Measurements from ENCODE around the gene ACSM4.
"Not testable (repeated sequence)": the region's sequence is repeated elsewhere in the genome, so short reads cannot be mapped to it uniquely, and the experiment has no call there.

ACSM4 gene

GRCh38 chr12:7327918-7328317, 24.0 kb downstream of the ACSM4 start:
- DNase-seq (ENCODE audit: extremely low read depth in 1 of 2, low read depth in 1 of 2) = no peak

- not testable (repeated sequence) for DNase-seq (ENCODE audit: extremely low read depth in 1 of 2, low read depth in 1 of 2)
These were observed 33.9 kb downstream of the ACSM4 start for GRCh38 chr12:7337790-7338189.

- DNase-seq (ENCODE audit: extremely low read depth in 1 of 2, low read depth in 1 of 2) = no peak
These were observed 35.8 kb downstream of the ACSM4 start for GRCh38 chr12:7339675-7340074.

- DNase-seq (ENCODE audit: extremely low read depth in 1 of 2, low read depth in 1 of 2) = no peak
These were observed 41.1 kb downstream of the ACSM4 start for GRCh38 chr12:7344833-7345606.

GRCh38 chr12:7346551-7347225, 42.8 kb downstream of the ACSM4 start:
- no peak for DNase-seq (ENCODE audit: extremely low read depth in 1 of 2, low read depth in 1 of 2)

GRCh38 chr12:7349418-7349817, 45.5 kb downstream of the ACSM4 start:
- DNase-seq (ENCODE audit: extremely low read depth in 1 of 2, low read depth in 1 of 2) = no peak

- no peak for DNase-seq (ENCODE audit: extremely low read depth in 1 of 2, low read depth in 1 of 2)
These were observed 47.3 kb downstream of the ACSM4 start for GRCh38 chr12:7351177-7351576.

GRCh38 chr12:7352661-7353060, 48.8 kb downstream of the ACSM4 start:
- DNase-seq (ENCODE audit: extremely low read depth in 1 of 2, low read depth in 1 of 2) = no peak

GRCh38 chr12:7354529-7354928, 50.7 kb downstream of the ACSM4 start:
- DNase-seq (ENCODE audit: extremely low read depth in 1 of 2, low read depth in 1 of 2) = no peak

- no peak for DNase-seq (ENCODE audit: extremely low read depth in 1 of 2, low read depth in 1 of 2)
These were observed 57.4 kb downstream of the ACSM4 start for GRCh38 chr12:7361265-7361664.

GRCh38 chr12:7362734-7363133, 58.9 kb downstream of the ACSM4 start:
- DNase-seq (ENCODE audit: extremely low read depth in 1 of 2, low read depth in 1 of 2) = no peak

GRCh38 chr12:7369274-7369729, 65.4 kb downstream of the ACSM4 start:
- no peak for DNase-seq (ENCODE audit: extremely low read depth in 1 of 2, low read depth in 1 of 2)

GRCh38 chr12:7373226-7373625, 69.4 kb downstream of the ACSM4 start:
- no peak for DNase-seq (ENCODE audit: extremely low read depth in 1 of 2, low read depth in 1 of 2)

- DNase-seq (ENCODE audit: extremely low read depth in 1 of 2, low read depth in 1 of 2) = no peak
These were observed 70.7 kb downstream of the ACSM4 start for GRCh38 chr12:7374423-7375144.

- no peak for DNase-seq (ENCODE audit: extremely low read depth in 1 of 2, low read depth in 1 of 2)
These were observed 71.3 kb downstream of the ACSM4 start for GRCh38 chr12:7375145-7375543.

GRCh38 chr12:7376196-7376595, 72.3 kb downstream of the ACSM4 start:
- no peak for DNase-seq (ENCODE audit: extremely low read depth in 1 of 2, low read depth in 1 of 2)
